ENCODE results near the gene SLC22A23.

- TF ChIP-seq CTCF (IDR thresholded peaks at IDR 0.05): no peak
- TF ChIP-seq POLR2A (IDR thresholded peaks at IDR 0.05): no peak
Observed at GRCh38 chr6:3237761-3238662, 218.8 kb downstream of the SLC22A23 start.
